Measurements from ENCODE around the gene TMEM154. TPM values are rescaled to one million over a fixed set of nuclear protein-coding genes. Genes with fewer than 3 reads are reported as not detected.

The TMEM154 gene
- total RNA-seq, 2 experiments from 2014 or later, result 13.6 to 16.7 TPM

DNA sequence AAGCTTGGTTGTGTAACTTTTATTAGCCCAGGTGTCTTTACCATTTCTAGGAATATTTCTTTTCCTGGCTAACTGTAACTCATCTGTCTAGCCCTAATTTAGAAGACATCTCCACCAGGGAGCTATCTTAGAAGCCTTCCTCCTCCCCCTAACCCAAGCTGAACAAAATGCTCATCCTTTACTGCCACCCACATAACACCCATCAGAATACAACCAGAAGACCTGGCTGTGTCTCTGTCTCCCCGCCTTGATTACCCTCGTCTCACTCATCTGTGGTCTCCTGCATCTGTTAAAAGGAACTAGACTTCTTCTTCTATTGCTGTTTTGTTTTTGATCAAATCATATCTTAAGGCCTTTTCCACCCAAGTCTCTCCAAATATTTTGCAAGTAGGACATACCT, 4.8 kb upstream of the TMEM154 start:
- Histone ChIP-seq H3K4me3 (ENCODE audit: low read length) (no peak overlapping the region), H3K27ac (ENCODE audit: low read depth in 1 of 2, low read length in 2 of 2) (no peak overlapping the region), H3K27me3 (ENCODE audit: control insufficient read depth in 1 of 2, insufficient read depth in 2 of 2, low read length in 2 of 2) (no peaks in the 10 kb centered on the region), H3K36me3 (ENCODE audit: insufficient read depth, low read length) (no peaks in the 10 kb centered on the region), H3K4me1 (ENCODE audit: insufficient read depth, low read length) (peaks cover 7% of the 10 kb centered on the region), H3K9me3 (ENCODE audit: control insufficient read depth in 1 of 2, insufficient read depth in 1 of 2, low read length in 2 of 2) (no peaks in the 10 kb centered on the region)
- H3K27me3 Mint-ChIP-seq, result no peaks in the 10 kb centered on the region
- TF ChIP-seq, protein P1, sequence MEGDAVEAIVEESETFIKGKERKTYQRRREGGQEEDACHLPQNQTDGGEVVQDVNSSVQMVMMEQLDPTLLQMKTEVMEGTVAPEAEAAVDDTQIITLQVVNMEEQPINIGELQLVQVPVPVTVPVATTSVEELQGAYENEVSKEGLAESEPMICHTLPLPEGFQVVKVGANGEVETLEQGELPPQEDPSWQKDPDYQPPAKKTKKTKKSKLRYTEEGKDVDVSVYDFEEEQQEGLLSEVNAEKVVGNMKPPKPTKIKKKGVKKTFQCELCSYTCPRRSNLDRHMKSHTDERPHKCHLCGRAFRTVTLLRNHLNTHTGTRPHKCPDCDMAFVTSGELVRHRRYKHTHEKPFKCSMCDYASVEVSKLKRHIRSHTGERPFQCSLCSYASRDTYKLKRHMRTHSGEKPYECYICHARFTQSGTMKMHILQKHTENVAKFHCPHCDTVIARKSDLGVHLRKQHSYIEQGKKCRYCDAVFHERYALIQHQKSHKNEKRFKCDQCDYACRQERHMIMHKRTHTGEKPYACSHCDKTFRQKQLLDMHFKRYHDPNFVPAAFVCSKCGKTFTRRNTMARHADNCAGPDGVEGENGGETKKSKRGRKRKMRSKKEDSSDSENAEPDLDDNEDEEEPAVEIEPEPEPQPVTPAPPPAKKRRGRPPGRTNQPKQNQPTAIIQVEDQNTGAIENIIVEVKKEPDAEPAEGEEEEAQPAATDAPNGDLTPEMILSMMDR (IDR thresholded peaks at IDR 0.05), result no peak
- no peaks in the 10 kb centered on the region for H3K9me3 Mint-ChIP-seq
- H3K4me1 Mint-ChIP-seq (ENCODE audit: low read depth), result peaks cover 14% of the 10 kb centered on the region
- no peak overlapping the region for H3K4me3 Mint-ChIP-seq
- ChIA-PET POLR2A (no interaction called here), CTCF (no interaction called here)
- H3K36me3 Mint-ChIP-seq (ENCODE audit: low read depth), result peaks cover 3% of the 10 kb centered on the region
- H3K27ac Mint-ChIP-seq, result no peak overlapping the region
- intact Hi-C loops (cut with DNase I, micrococcal nuclease), result loop anchor here in 1 of 2 experiments (5.0 to 10.0 kb wide), 2 partner anchors 93 to 1280 kb away; partner anchors contain the start of genes ARFIP1, FHIP1A and TIGD4
- no peak for ATAC-seq (ENCODE audit: poor library complexity)
- no peak for DNase-seq

DNA sequence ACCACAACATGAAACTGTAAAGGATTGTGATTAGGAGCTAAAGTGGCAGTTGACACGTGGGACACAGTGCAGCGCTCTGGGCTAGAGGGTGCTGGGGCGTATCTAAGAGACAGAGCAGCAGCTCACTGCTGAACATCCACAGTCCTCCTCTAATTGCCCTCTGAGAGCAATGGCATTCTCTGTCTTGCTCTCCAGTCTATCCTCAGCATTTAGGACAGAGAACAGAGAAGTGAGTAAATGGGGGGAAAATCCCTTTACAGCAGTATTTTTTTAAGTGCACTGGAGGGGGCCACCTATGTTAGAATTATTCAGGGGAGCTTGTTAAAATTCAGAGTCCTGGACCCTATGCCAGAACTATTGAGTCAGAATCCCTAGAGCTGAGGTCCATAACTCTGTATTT, 4.2 kb upstream of the TMEM154 start:
- Mint-ChIP-seq H3K36me3 (ENCODE audit: low read depth) (peaks cover 9% of the 10 kb centered on the region), H3K4me3 (no peak overlapping the region), H3K4me1 (ENCODE audit: low read depth) (peaks cover 20% of the 10 kb centered on the region), H3K9me3 (no peaks in the 10 kb centered on the region), H3K27me3 (no peaks in the 10 kb centered on the region), H3K27ac (no peak overlapping the region)
- Histone ChIP-seq H3K4me3 (ENCODE audit: low read length) (no peak overlapping the region), H3K4me1 (ENCODE audit: insufficient read depth, low read length) (peaks cover 7% of the 10 kb centered on the region), H3K36me3 (ENCODE audit: insufficient read depth, low read length) (no peaks in the 10 kb centered on the region), H3K27ac (ENCODE audit: low read depth in 1 of 2, low read length in 2 of 2) (no peak overlapping the region), H3K27me3 (ENCODE audit: control insufficient read depth in 1 of 2, insufficient read depth in 2 of 2, low read length in 2 of 2) (no peaks in the 10 kb centered on the region), H3K9me3 (ENCODE audit: control insufficient read depth in 1 of 2, insufficient read depth in 1 of 2, low read length in 2 of 2) (no peaks in the 10 kb centered on the region)
- intact Hi-C loops (cut with DNase I, micrococcal nuclease), result loop anchor here in 1 of 2 experiments (5.0 to 10.0 kb wide), 2 partner anchors 93 to 1279 kb away; partner anchors contain the start of genes ARFIP1, FHIP1A and TIGD4
- ChIA-PET CTCF (no interaction called here), POLR2A (no interaction called here)
- TF ChIP-seq, protein P1 (IDR thresholded peaks at IDR 0.05), result no peak
- ATAC-seq (ENCODE audit: poor library complexity) (no peak), DNase-seq (no peak)

DNA sequence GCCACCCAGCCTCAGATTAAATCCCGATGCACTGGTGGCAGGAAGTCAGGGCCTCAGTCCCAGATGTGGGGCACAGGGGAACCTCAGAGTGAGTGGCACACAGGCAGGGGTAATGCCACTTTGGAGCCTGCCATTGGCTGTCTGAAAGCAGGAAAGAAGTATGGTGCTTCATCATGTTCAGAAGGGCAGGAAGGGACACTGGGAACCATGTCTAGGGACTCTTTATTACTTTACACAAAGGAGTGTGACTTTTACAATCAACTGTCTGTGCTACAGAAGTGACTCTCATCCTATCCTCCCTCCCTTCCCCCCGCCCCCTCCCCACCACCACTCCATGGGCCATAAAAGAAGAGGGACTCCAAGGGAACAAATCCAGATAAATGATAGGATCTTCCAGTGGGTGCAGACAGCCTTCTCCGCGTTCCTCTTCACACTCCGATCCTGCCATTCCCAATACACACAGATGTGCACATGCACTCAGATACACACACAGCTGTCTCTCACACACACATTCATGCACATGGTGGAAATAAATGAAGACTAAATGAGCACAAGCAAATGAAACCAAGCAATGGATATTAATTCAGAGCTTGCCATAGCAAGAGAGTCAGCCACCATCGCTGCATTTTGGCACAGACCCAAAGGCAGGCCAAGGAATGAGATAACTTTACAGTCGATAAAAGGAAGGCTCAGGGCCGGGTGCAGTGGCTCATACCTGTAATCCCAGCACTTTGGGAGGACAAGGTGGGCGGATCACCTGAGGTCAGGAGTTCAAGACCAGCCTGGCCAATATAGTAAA, 2.5 kb upstream of the TMEM154 start:
- peaks cover 19% of the 10 kb centered on the region for H3K4me1 ChIP-seq (ENCODE audit: insufficient read depth, low read length)
- no peak overlapping the region for H3K27ac Mint-ChIP-seq
- H3K9me3 Mint-ChIP-seq, result no peaks in the 10 kb centered on the region
- DNase-seq (no peak), ATAC-seq (ENCODE audit: poor library complexity) (no peak)
- POLR2A ChIA-PET, result no interaction called here
- CTCF ChIA-PET, result no interaction called here
- H3K36me3 ChIP-seq (ENCODE audit: insufficient read depth, low read length), result no peaks in the 10 kb centered on the region
- no peaks in the 10 kb centered on the region for H3K27me3 ChIP-seq (ENCODE audit: control insufficient read depth in 1 of 2, insufficient read depth in 2 of 2, low read length in 2 of 2)
- peaks cover 35% of the 10 kb centered on the region for H3K4me1 Mint-ChIP-seq (ENCODE audit: low read depth)
- peaks cover 9% of the 10 kb centered on the region for H3K36me3 Mint-ChIP-seq (ENCODE audit: low read depth)
- no peaks in the 10 kb centered on the region for H3K27me3 Mint-ChIP-seq
- H3K9me3 ChIP-seq (ENCODE audit: control insufficient read depth in 1 of 2, insufficient read depth in 1 of 2, low read length in 2 of 2), result no peaks in the 10 kb centered on the region
- H3K4me3 Mint-ChIP-seq, result peak overlapping the region; percentile 52
- intact Hi-C loops (cut with DNase I, micrococcal nuclease), result loop anchor here in 1 of 2 experiments (5.0 to 10.0 kb wide), 2 partner anchors 95 to 1278 kb away; partner anchors contain the start of genes ARFIP1, FHIP1A and TIGD4
- TF ChIP-seq, protein P1 (IDR thresholded peaks at IDR 0.05), result no peak
- no peak overlapping the region for H3K4me3 ChIP-seq (ENCODE audit: low read length)
- no peak overlapping the region for H3K27ac ChIP-seq (ENCODE audit: low read depth in 1 of 2, low read length in 2 of 2)
